H9 (cell line): ENCODE measurements around the gene SIGLEC12. TPM values are rescaled to one million over a fixed set of nuclear protein-coding genes. Genes with fewer than 3 reads are reported as not detected.

Experiments used
- DNase-seq: peaks from one replicate; pipeline ENCODE4 v3.0.0-alpha.2; 2017
- H2AFZ ChIP-seq: one replicate; pipeline ENCODE4 v1.6.1; 2013; ENCODE audit warnings: mild to moderate bottlenecking, low read length, control low read depth, moderate library complexity
- H2AK5ac ChIP-seq: 2 replicates; pipeline ENCODE4 v1.6.1; 2013; ENCODE audit warnings: low read length, control low read depth, mixed read lengths; ENCODE audit not compliant: insufficient read length
- H2BK120ac ChIP-seq: one replicate; pipeline ENCODE4 v1.6.1; 2013; ENCODE audit warnings: low read depth, mild to moderate bottlenecking, low read length, control low read depth, inconsistent platforms; ENCODE audit not compliant: poor library complexity, severe bottlenecking
- H2BK12ac ChIP-seq: 2 replicates; pipeline ENCODE4 v1.6.1; 2013; ENCODE audit warnings: low read length, control low read depth, mixed read lengths, low read depth; ENCODE audit not compliant: insufficient read length
- H2BK15ac ChIP-seq: 2 replicates; pipeline ENCODE4 v1.6.1; 2013; ENCODE audit warnings: low read depth, low read length, control low read depth
- H2BK20ac ChIP-seq: one replicate; pipeline ENCODE4 v1.6.1; 2013; ENCODE audit warnings: low read depth, mild to moderate bottlenecking, low read length, control low read depth, inconsistent platforms; ENCODE audit not compliant: poor library complexity, severe bottlenecking
- H2BK5ac ChIP-seq: 2 replicates; pipeline ENCODE4 v1.6.1; 2013; ENCODE audit warnings: low read length, control low read depth, mixed read lengths; ENCODE audit not compliant: insufficient read length
- H3K14ac ChIP-seq: 2 replicates; pipeline ENCODE4 v1.6.1; 2013; ENCODE audit warnings: low read length, control low read depth; ENCODE audit not compliant: insufficient read depth
- H3K18ac ChIP-seq: 2 replicates; pipeline ENCODE4 v1.6.1; 2013; ENCODE audit warnings: low read depth, mild to moderate bottlenecking, mixed read lengths, low read length, control low read depth; ENCODE audit not compliant: insufficient read length
- H3K23ac ChIP-seq: 2 replicates; pipeline ENCODE4 v1.6.1; 2013; ENCODE audit warnings: low read length, control low read depth, mixed read lengths, low read depth; ENCODE audit not compliant: insufficient read length
- H3K23me2 ChIP-seq: 2 replicates; pipeline ENCODE4 v1.6.1; 2013; ENCODE audit warnings: low read depth, mild to moderate bottlenecking, mixed read lengths, low read length, control low read depth; ENCODE audit not compliant: insufficient read length, poor library complexity, severe bottlenecking
- H3K27ac ChIP-seq: 2 replicates; pipeline ENCODE4 v1.5.1; 2013; ENCODE audit warnings: low read length, control low read depth, mixed read lengths, low read depth; ENCODE audit not compliant: insufficient read length
- H3K27me3 ChIP-seq: 2 replicates; pipeline ENCODE4 v1.6.1; 2013; ENCODE audit warnings: low read length, control low read depth, inconsistent platforms; ENCODE audit not compliant: insufficient read depth
- H3K4ac ChIP-seq: 2 replicates; pipeline ENCODE4 v1.6.1; 2013; ENCODE audit warnings: low read depth, mild to moderate bottlenecking, control low read depth, inconsistent platforms, low read length, moderate library complexity
- H3K4me1 ChIP-seq: 2 replicates; pipeline ENCODE4 v1.6.1; 2013; ENCODE audit warnings: low read length, control low read depth, inconsistent platforms; ENCODE audit not compliant: insufficient read depth
- H3K4me2 ChIP-seq: 2 replicates; pipeline ENCODE4 v1.6.1; 2013; ENCODE audit warnings: low read length, control low read depth, mixed read lengths; ENCODE audit not compliant: insufficient read length, insufficient read depth
- H3K56ac ChIP-seq: 2 replicates; pipeline ENCODE4 v1.6.1; 2013; ENCODE audit warnings: low read depth, mild to moderate bottlenecking, mixed read lengths, low read length, control low read depth; ENCODE audit not compliant: insufficient read length
- H3K79me1 ChIP-seq: 2 replicates; pipeline ENCODE4 v1.6.1; 2013; ENCODE audit warnings: low read depth, mild to moderate bottlenecking, moderate library complexity, low read length, control low read depth, inconsistent platforms; ENCODE audit not compliant: insufficient read depth, poor library complexity, severe bottlenecking
- H3K79me2 ChIP-seq: 2 replicates; pipeline ENCODE4 v1.6.1; 2013; ENCODE audit warnings: low read length, control low read depth, inconsistent platforms; ENCODE audit not compliant: insufficient read depth
- H3K9ac ChIP-seq: 2 replicates; pipeline ENCODE4 v1.6.1; 2013; ENCODE audit warnings: low read length, control low read depth, mixed read lengths; ENCODE audit not compliant: insufficient read length; ENCODE audit errors: extremely low read depth
- H3K9me3 ChIP-seq: one replicate; pipeline ENCODE4 v1.6.1; 2013; ENCODE audit warnings: low read depth, low read length, inconsistent platforms; ENCODE audit not compliant: control insufficient read depth
- H3T11ph ChIP-seq: one replicate; pipeline ENCODE4 v1.6.1; 2013; ENCODE audit warnings: mild to moderate bottlenecking, low read length, control low read depth, inconsistent platforms
- H4K20me1 ChIP-seq: one replicate; pipeline ENCODE4 v1.6.1; 2013; ENCODE audit not compliant: control insufficient read depth, insufficient read length, insufficient read depth
- H4K5ac ChIP-seq: 2 replicates; pipeline ENCODE4 v1.6.1; 2013; ENCODE audit warnings: low read depth, mild to moderate bottlenecking, mixed read lengths, low read length, control low read depth; ENCODE audit not compliant: insufficient read length
- H4K8ac ChIP-seq: replicated peaks from 2 replicates; pipeline ENCODE4 v1.6.1; 2013; ENCODE audit warnings: low read length, control low read depth, mixed read lengths, low read depth; ENCODE audit not compliant: insufficient read length
- H4K91ac ChIP-seq: 2 replicates; pipeline ENCODE4 v1.6.1; 2013; ENCODE audit warnings: low read depth, mild to moderate bottlenecking, moderate library complexity, mixed read lengths, low read length, control low read depth; ENCODE audit not compliant: insufficient read length
- H3K27ac Mint-ChIP-seq, 3 experiments: 2 replicates in 2 of 3; 3 replicates in 1 of 3; pipeline ENCODE4 v1.8.0; 2020 to 2021; ENCODE audit warnings: mixed read lengths in 3 of 3, mild to moderate bottlenecking in 1 of 3, moderate library complexity in 1 of 3
- H3K27me3 Mint-ChIP-seq: 2 replicates; pipeline ENCODE4 v1.8.0; 2021; ENCODE audit warnings: low read depth, mild to moderate bottlenecking, moderate library complexity, mixed read lengths
- H3K36me3 Mint-ChIP-seq, 3 experiments: 2 replicates in 2 of 3; 3 replicates in 1 of 3; pipeline ENCODE4 v1.8.0; 2020 to 2021; ENCODE audit warnings: low read depth in 3 of 3, mixed read lengths in 3 of 3; ENCODE audit not compliant: insufficient read depth in 1 of 3
- H3K4me1 Mint-ChIP-seq, 2 experiments: 2 replicates each; pipeline ENCODE4 v1.8.0; 2020; ENCODE audit warnings: mixed read lengths in 2 of 2
- H3K4me3 Mint-ChIP-seq, 2 experiments: 2 replicates in 1 of 2; 3 replicates in 1 of 2; pipeline ENCODE4 v1.8.0; 2020 to 2021; ENCODE audit warnings: mild to moderate bottlenecking in 2 of 2, mixed read lengths in 2 of 2, moderate library complexity in 1 of 2
- H3K9me3 Mint-ChIP-seq, 2 experiments: 2 replicates in 1 of 2; 3 replicates in 1 of 2; pipeline ENCODE4 v1.8.0; 2020; ENCODE audit warnings: mild to moderate bottlenecking in 2 of 2, mixed read lengths in 2 of 2, moderate library complexity in 1 of 2
- CTCF ChIP-seq: fragments of 200-600 bp; sonication (generic); conservative IDR thresholded peaks from 3 replicates; pipeline ENCODE4 v1.8.0; 2021; ENCODE audit warnings: antibody characterized with exemption, mild to moderate bottlenecking
- WGBS: extraction: QIAGEN DNeasy Blood & Tissue Kit; methylation state at CpG from one replicate; pipeline ENCODE4 v1.1.7; 2013; ENCODE audit warnings: missing lambda C conversion rate, low lambda C conversion rate, mixed read lengths; ENCODE audit not compliant: insufficient read length; ENCODE audit errors: extremely low coverage; 5-methylcytosine and 5-hydroxymethylcytosine counted together
- total RNA-seq: library from RNA; stranded (reverse); gene quantifications from 2 replicates; pipeline ENCODE4 v1.2.1, GENCODE V29; 2021

Gene SIGLEC12
- total RNA-seq, 1 experiment from 2014 or later = not detected

- no peak overlapping the region for H2BK12ac ChIP-seq
- no peak overlapping the region for H3T11ph ChIP-seq
- H3K4ac ChIP-seq = no peak overlapping the region
- no peaks in the 10 kb centered on the region; the same call in 1 of the 2 replicates for H3K4me1 ChIP-seq
- H3K18ac ChIP-seq = no peak overlapping the region
- no peak overlapping the region for H4K91ac ChIP-seq
- H3K79me1 ChIP-seq = no peaks in the 10 kb centered on the region
- no peak overlapping the region for H3K4me2 ChIP-seq
- no peak for TF ChIP-seq CTCF
- no CpG with 5 or more reads among the region's 20 CpGs for WGBS
- peaks cover 48 to 93% of the 10 kb centered on the region in 2 experiments for H3K9me3 Mint-ChIP-seq
- no peak overlapping the region for H3K14ac ChIP-seq
- H3K56ac ChIP-seq = no peak overlapping the region
- H2AFZ ChIP-seq = no peak overlapping the region
- H3K27me3 Mint-ChIP-seq = peaks cover 66% of the 10 kb centered on the region
- no peak overlapping the region for H4K8ac ChIP-seq
- no peak overlapping the region for H3K27ac Mint-ChIP-seq
- H4K5ac ChIP-seq = no peak overlapping the region
- no peaks in the 10 kb centered on the region for H3K9me3 ChIP-seq
- H3K79me2 ChIP-seq = no peaks in the 10 kb centered on the region
- H2BK5ac ChIP-seq = no peak overlapping the region
- no peak overlapping the region for H3K23ac ChIP-seq
- no peak overlapping the region; a peak in 1 of 5 replicates for H3K4me3 Mint-ChIP-seq
- H4K20me1 ChIP-seq = no peaks in the 10 kb centered on the region
- H3K9ac ChIP-seq = no peak overlapping the region
- H3K27me3 ChIP-seq = no peaks in the 10 kb centered on the region
- no peaks in the 10 kb centered on the region; a peak in 2 of 7 replicates for H3K36me3 Mint-ChIP-seq
- H2BK120ac ChIP-seq = no peak overlapping the region
- no peak overlapping the region for H2BK20ac ChIP-seq
- H2AK5ac ChIP-seq = no peak overlapping the region
- no peak overlapping the region for H2BK15ac ChIP-seq
- no peak for DNase-seq
- no peaks in the 10 kb centered on the region for H3K23me2 ChIP-seq
- peaks cover 0 to 6% of the 10 kb centered on the region in 2 experiments; a peak in 2 of 4 replicates for H3K4me1 Mint-ChIP-seq
- H3K27ac ChIP-seq = no peak overlapping the region
Observed at GRCh38 chr19:51550848-51551672, 49.5 kb upstream of the SIGLEC12 start.
